Measurements from ENCODE around the gene COL24A1. TPM values are rescaled to one million over a fixed set of nuclear protein-coding genes. Genes with fewer than 3 reads are reported as not detected.
"Not testable (repeated sequence)": the region's sequence is repeated elsewhere in the genome, so short reads cannot be mapped to it uniquely, and the experiment has no call there.

COL24A1 gene
- total RNA-seq, 1 donor from 2014 or later, result not detected

DNA sequence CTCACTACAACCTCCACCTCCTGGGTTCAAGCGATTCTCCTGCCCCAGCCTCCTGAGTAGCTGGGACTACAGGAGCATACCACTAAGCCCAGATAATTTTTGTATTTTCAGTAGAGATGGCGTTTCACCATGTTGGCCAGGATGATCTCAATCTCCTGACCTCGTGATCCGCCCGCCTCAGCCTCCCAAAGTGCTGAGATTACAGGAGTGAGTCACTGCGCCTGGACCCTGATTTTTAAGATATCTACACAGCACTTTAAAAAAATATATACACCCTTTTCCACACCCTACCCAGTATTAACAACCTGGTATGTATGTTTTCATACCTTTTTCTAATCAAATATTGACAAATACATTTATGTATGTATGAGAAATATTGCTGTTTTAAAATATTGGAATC lies 379.6 kb downstream of the COL24A1 start:
- H3K4me3 Mint-ChIP-seq; H3K9me3 Mint-ChIP-seq; H3K27me3 Mint-ChIP-seq; H3K4me1 Mint-ChIP-seq; intact Hi-C loops (cut with micrococcal nuclease); DNase-seq; H3K27ac Mint-ChIP-seq; H3K36me3 Mint-ChIP-seq (ENCODE audit: low read depth): not testable (repeated sequence)

DNA sequence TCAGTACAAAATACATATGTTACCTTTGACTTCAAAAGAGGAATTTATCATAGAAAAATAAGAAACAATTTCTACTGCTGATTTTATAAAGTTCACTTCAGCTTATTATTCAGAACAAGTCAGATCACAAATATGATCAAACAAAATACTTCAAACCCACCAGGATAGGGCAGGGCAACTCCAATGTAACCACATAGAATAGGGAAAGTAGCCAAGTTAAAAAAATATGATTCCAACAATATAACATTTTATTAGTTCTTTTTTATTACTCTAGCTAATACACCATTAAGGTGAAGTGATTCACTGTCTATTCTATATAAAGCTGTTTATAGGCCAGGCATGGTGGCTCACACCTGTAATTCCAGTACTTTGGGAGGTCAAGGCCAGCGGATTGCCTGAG lies 393.8 kb downstream of the COL24A1 start:
- DNase-seq, result no peak
- Mint-ChIP-seq H3K9me3 (no peaks in the 10 kb centered on the region), H3K27ac (no peak overlapping the region), H3K36me3 (ENCODE audit: low read depth) (no peaks in the 10 kb centered on the region), H3K4me3 (no peak overlapping the region), H3K27me3 (no peaks in the 10 kb centered on the region), H3K4me1 (no peaks in the 10 kb centered on the region)
- intact Hi-C loops (cut with micrococcal nuclease), result no loop called here

DNA sequence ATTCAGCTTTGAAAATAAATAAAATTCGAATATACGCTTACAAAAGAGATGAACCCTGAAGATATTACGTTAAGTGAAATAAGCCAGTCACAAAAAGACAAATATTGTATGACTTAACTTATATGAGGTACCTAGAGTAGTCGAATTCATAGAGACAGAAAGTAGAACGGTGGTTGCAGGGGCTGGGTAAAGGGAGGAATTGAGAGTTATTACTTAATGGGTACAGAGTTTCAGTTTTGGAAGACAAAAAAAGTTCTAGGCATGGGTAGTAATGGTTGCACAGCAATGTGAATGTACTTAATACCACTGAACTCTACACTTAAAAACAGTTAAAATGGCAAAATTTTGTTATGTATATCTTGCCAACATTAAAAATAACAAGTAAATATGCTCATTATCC lies 399.7 kb downstream of the COL24A1 start:
- Mint-ChIP-seq H3K36me3 (ENCODE audit: low read depth) (no peaks in the 10 kb centered on the region), H3K4me1 (no peaks in the 10 kb centered on the region), H3K9me3 (no peaks in the 10 kb centered on the region), H3K27ac (no peak overlapping the region), H3K4me3 (no peak overlapping the region), H3K27me3 (no peaks in the 10 kb centered on the region)
- intact Hi-C loops (cut with micrococcal nuclease), result no loop called here
- DNase-seq, result no peak

DNA sequence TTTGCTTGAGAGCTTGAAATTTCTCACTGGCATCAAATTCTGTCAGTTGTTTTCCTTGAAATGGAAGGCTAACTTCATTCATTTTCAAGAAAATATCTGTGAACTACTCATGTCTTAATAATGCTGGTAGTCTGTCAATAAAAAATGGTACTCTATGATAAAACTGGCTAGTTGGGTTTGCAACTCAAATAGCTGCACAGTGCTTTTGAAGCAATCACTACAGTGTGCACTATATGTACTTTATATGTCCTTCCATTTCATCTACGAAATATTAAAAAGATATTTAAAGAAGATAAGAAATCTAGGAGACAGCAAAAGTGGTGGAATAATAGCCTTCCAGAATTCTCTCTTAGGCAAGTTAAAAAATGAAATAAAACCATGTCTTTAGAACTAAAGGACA lies 408.5 kb downstream of the COL24A1 start:
- Mint-ChIP-seq H3K4me1 (no peaks in the 10 kb centered on the region), H3K9me3 (no peaks in the 10 kb centered on the region), H3K36me3 (ENCODE audit: low read depth) (no peaks in the 10 kb centered on the region), H3K27ac (no peak overlapping the region), H3K4me3 (no peak overlapping the region), H3K27me3 (no peaks in the 10 kb centered on the region)
- intact Hi-C loops (cut with micrococcal nuclease), result no loop called here
- DNase-seq, result no peak

DNA sequence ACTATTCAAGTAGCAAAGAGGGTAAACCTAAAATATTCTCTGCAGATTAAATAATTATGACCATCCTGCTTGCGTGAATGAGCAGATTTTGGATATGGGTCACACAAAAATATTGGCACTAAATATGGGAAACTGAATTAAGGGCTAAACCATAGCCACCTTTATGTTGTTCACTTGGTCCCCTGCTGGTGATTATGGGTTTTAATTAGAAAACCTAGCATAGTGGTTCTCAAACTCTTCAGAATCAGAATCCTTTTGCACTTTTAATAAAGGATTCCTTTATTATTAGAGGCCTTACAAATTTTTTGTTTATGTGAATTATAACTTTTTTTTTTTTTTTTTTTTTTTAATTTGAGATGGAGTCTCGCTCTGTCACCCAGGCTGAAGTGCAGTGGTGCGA lies 409.8 kb downstream of the COL24A1 start:
- no peak overlapping the region for H3K4me3 Mint-ChIP-seq
- no peaks in the 10 kb centered on the region for H3K36me3 Mint-ChIP-seq (ENCODE audit: low read depth)
- no peaks in the 10 kb centered on the region for H3K9me3 Mint-ChIP-seq

DNA sequence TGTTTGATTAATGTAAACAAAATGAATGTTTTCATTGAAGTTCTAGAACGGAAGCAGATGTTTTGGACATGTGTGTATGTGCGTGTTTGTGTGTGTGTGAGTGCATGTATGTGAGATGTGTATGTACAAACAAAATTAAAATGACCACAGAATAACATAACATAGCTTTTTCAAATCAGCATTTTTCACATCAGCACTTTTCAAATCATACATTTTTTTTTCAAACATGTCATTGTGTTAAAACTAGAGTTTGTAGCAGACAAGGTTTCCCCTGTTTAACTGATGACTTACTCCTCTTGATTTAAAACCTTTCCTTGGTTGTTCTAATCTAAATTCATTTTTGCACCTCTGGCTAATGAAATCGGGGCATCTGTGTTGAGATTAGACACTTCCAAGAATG lies 412.8 kb downstream of the COL24A1 start:
- intact Hi-C loops (cut with micrococcal nuclease), result no loop called here
- Mint-ChIP-seq H3K36me3 (ENCODE audit: low read depth) (no peaks in the 10 kb centered on the region), H3K27ac (no peak overlapping the region), H3K27me3 (no peaks in the 10 kb centered on the region), H3K4me1 (no peaks in the 10 kb centered on the region), H3K9me3 (no peaks in the 10 kb centered on the region), H3K4me3 (no peak overlapping the region)
- DNase-seq, result no peak

More for the DNA sequence above, 409.8 kb downstream of the COL24A1 start:
- Mint-ChIP-seq H3K27ac (no peak overlapping the region), H3K27me3 (no peaks in the 10 kb centered on the region), H3K4me1 (no peaks in the 10 kb centered on the region)
- intact Hi-C loops (cut with micrococcal nuclease), result no loop called here
- no peak for DNase-seq

DNA sequence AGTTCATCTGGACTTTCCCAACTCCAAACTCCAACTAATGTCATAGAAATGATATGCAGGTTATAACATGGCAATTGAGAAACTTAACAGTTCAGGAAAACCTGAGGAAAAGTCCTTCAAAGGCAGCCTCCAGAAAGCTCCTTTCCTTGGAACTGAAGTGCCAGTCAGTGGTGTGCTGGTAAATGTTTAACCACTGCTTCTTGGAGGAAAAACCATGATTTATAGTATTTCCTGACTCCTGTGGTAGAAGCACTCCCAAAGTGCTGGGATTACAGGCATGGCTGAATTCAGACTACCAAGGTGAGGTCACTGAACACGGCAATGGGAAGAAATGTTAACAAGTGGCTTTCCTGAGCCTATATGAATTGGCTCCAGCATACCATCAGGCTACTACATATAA lies 421.6 kb downstream of the COL24A1 start:
- H3K27me3 Mint-ChIP-seq, result no peaks in the 10 kb centered on the region
- H3K27ac Mint-ChIP-seq, result no peak overlapping the region
- no peaks in the 10 kb centered on the region for H3K9me3 Mint-ChIP-seq
- no peak overlapping the region for H3K4me3 Mint-ChIP-seq
- no peak for DNase-seq
- no peaks in the 10 kb centered on the region for H3K36me3 Mint-ChIP-seq (ENCODE audit: low read depth)
- intact Hi-C loops (cut with micrococcal nuclease), result no loop called here
- H3K4me1 Mint-ChIP-seq, result no peaks in the 10 kb centered on the region

DNA sequence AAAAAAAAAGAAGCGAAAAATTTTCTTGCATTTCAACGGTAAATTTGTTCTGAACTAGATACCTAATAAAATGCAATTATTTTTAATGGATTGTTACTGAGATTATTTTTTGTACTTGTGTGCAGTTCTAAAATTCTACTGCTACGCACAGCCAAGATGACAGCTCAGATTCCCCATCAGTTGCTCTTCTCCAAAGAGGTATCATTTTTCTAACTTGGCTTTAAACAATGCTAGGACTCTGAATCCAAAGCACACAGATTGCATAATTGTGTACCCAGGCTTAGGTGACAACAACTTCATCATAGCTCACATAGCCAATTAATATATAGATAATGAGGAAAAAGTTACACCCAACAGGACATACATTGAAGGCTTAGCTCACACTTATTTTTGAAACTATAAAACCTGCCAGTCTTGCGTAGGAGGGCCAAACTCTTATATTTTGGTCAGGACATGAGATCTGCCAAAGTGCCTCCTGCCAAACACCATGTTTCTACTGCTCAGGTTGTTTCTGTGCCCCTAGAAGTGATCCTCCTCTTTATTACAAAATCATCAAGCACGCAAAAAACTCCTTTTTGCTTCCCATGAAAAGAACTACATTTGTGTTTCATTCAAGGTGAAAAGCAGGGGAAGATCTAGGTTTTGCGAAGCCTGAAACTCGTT lies 437.8 kb downstream of the COL24A1 start:
- Mint-ChIP-seq H3K27me3 (peaks cover 4% of the 10 kb centered on the region), H3K9me3 (peaks cover 14% of the 10 kb centered on the region), H3K4me3 (no peak overlapping the region), H3K4me1 (peaks cover 4% of the 10 kb centered on the region), H3K36me3 (ENCODE audit: low read depth) (no peaks in the 10 kb centered on the region), H3K27ac (no peak overlapping the region)
- no peak for DNase-seq
- intact Hi-C loops (cut with micrococcal nuclease), result no loop called here

DNA sequence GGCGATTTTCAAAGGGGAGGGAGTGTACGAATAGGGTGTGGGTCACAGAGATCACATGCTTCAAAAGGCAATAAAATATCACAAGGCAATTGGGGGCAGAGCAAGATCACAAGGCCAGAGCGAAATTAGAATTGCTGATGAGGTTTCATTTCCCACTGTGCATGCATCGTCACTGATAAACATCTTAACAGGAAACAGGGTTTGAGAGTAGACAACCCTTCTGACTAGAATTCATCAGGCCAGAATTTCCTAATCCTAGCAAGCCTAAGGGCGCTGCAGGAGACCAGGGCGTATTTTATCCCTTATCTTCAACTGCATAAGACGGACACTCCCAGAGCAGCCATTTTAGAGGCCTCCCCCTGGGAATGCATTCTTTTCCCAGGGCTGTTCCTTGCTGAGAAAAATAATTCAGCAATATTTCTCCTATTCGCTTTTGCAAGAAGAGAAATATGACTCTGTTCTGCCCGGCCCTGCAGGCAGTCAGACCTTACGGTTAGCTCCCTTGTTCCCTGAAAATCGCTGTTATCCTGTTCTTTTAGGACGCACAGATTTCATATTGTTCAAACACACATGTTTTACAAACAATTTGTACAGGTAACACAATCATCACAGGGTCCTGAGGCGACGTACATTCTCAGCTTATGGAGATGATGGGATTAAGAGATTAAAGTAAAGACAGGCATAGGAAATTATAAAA lies 442.0 kb downstream of the COL24A1 start:
- H3K36me3 Mint-ChIP-seq (ENCODE audit: low read depth); H3K27ac Mint-ChIP-seq; DNase-seq; intact Hi-C loops (cut with micrococcal nuclease); H3K27me3 Mint-ChIP-seq; H3K4me1 Mint-ChIP-seq; H3K4me3 Mint-ChIP-seq: not testable (repeated sequence)
- peaks cover 12% of the 10 kb centered on the region for H3K9me3 Mint-ChIP-seq

DNA sequence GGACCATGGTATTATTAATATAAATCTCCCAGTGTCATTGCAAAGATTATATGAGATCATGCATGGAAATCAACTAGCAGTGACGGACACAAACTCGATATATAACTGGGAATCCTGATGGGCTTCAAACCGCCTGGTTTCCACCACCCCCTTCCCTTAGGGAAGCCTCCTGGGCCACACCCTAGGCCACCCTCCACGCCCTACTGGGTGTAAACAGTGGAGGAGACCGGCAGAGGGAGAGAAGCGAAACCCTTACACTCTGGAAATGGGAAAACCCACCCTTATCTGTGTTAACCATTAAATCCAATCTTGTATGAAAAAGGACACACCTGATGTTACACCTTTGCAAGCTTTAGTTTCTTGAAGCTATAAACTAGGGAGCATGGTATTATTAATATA lies 447.7 kb downstream of the COL24A1 start:
- H3K36me3 Mint-ChIP-seq (ENCODE audit: low read depth), result peaks cover 20% of the 10 kb centered on the region
- H3K27me3 Mint-ChIP-seq, result peaks cover under 1% of the 10 kb centered on the region
- DNase-seq, result no peak
- intact Hi-C loops (cut with micrococcal nuclease), result loop anchor here (5.0 kb wide), 4 partner anchors 52 to 688 kb away; partner anchors contain the start of genes BCL10, CCN1 and ODF2L
- H3K4me1 Mint-ChIP-seq, result peaks cover 9% of the 10 kb centered on the region
- H3K27ac Mint-ChIP-seq, result no peak overlapping the region
- H3K9me3 Mint-ChIP-seq, result peaks cover 3% of the 10 kb centered on the region
- H3K4me3 Mint-ChIP-seq, result no peak overlapping the region

DNA sequence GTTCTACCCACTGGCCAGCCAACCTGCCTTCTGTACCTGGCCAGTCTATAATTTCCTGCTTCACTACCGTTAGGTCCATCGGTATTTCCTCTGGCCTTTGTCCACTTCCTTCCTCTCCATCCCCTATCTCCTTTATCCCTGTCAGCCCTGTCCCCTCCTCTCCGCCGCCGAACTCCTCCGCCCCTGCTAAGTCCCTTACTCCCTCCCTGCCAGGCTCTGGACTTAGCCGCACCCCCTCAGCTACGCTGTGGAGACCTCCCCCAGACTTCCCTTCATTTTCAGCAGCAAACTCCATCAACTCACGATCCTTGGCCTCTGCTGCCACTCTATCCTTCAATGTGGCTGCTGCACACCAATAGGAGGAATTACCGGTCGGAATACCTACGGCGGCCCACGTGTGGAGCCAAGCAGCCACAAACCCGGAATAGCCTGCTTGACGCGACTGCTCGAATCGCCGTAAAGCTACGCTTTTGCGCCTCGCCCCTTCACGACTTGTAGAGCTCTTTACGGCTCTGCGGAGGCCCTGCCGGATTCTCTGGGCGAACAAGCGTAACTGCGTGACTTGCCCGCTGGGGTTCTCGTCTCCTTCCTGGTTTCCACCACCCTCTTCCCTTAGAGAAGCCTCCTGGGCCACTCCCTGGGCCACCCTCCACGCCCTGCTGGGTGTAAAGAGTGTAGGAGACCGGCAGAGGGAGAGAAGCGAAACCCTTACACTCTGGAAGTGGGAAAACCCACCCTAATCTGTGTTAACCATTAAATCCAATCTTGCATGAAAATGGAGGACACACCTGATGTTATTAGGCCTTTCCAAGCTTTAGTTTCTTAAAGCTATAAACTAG lies 448.4 kb downstream of the COL24A1 start, which contains the start of gene ZNHIT6:
TSS of gene ZNHIT6 (minus strand) at position 444 of the 839 bp plus-strand sequence. CDS start at position 295, 149 bp downstream.
- H3K9me3 Mint-ChIP-seq, result no peaks in the 10 kb centered on the region
- H3K27ac Mint-ChIP-seq, result no peak within 1 kb of the TSS
- DNase-seq, result peak; percentile 95
- H3K36me3 Mint-ChIP-seq (ENCODE audit: low read depth), result peaks cover 26% of the 10 kb centered on the region
- intact Hi-C loops (cut with micrococcal nuclease), result loop anchor here (5.0 kb wide), 4 partner anchors 51 to 689 kb away; partner anchors contain the start of genes BCL10, CCN1 and ODF2L
- peaks cover 16% of the 10 kb centered on the region for H3K4me1 Mint-ChIP-seq
- H3K4me3 Mint-ChIP-seq, result no peak within 1 kb of the TSS
- H3K27me3 Mint-ChIP-seq, result no peaks in the 10 kb centered on the region

DNA sequence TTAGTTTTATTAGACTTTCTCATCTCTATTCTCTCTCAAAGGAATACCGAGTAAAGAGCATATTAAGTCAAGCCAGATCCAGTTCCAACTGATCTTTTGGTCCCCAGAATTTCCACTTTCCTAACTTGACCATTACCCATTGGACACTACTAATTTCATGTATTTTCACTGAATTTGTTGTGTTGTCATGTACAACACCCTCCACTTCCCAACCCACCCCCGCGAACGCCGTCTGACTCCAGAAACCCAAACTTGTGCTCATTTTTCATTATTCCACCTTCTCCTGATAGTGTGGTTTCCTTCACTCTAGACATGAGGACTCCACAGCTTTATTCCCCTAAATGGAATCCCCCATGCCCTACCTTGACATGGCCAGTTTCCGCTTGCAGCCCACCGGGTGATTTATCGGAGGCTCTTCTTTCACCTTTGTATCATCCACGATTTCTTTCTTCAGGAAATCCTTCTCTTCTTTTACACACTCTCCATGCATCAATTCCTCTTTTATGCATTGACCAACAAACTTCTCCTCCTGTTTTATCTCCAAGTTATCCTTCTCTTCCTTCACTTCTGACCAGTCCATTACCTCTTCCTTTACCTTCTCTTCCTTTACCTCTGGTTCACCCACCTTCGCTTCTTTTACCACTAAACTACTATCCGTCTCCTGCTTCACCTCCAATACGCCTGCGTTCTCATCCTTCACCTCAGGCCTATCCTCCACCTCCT lies 449.1 kb downstream of the COL24A1 start:
- no peaks in the 10 kb centered on the region for H3K27me3 Mint-ChIP-seq
- no peak for DNase-seq
- intact Hi-C loops (cut with micrococcal nuclease), result loop anchor here (5.0 kb wide), 4 partner anchors 50 to 690 kb away; partner anchors contain the start of genes BCL10, CCN1 and ODF2L
- peaks cover 30% of the 10 kb centered on the region for H3K36me3 Mint-ChIP-seq (ENCODE audit: low read depth)
- no peak overlapping the region for H3K27ac Mint-ChIP-seq
- H3K4me1 Mint-ChIP-seq, result peaks cover 19% of the 10 kb centered on the region
- no peak overlapping the region for H3K4me3 Mint-ChIP-seq
- H3K9me3 Mint-ChIP-seq, result no peaks in the 10 kb centered on the region

DNA sequence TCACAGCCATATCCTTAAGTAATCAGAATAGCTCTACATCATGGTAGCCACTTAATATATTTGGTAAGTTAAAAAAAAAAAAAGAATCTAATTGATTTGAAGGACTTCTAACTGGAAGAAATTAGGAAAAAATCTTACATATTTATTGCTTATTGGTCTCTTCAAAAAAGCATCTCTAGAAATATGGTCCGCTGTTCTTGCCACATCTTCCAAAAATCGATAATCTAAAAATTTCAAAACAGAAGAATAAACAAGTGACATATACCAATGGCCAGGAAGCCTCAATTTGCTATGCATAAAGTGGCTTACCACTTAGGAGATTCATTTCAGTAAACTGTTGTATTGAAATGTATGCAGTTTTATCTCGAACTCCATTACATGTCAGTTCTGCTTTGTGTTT lies 450.6 kb downstream of the COL24A1 start:
- Mint-ChIP-seq H3K36me3 (ENCODE audit: low read depth) (peaks cover 41% of the 10 kb centered on the region), H3K9me3 (no peaks in the 10 kb centered on the region), H3K27ac (no peak overlapping the region), H3K27me3 (no peaks in the 10 kb centered on the region), H3K4me3 (peak overlapping the region; percentile 39), H3K4me1 (peaks cover 19% of the 10 kb centered on the region)
- no peak for DNase-seq
- intact Hi-C loops (cut with micrococcal nuclease), result loop anchor here (5.0 kb wide), 4 partner anchors 49 to 691 kb away; partner anchors contain the start of genes BCL10, CCN1 and ODF2L

Measured in activated CD4-positive, alpha-beta T cell treated with anti-CD3 and anti-CD28 coated beads, Interleukin-2, amount 10 ng/mL, durations not matched to agents 24 days and 14 days (primary cell).